Tibial artery (tissue), 4 donors: ENCODE measurements around the gene ANKRA2.

ENCODE experiments used
- DNase-seq, 2 donors: peaks; one replicate each; pipeline ENCODE4 v3.0.0-alpha.2; 2019
- H3K27ac ChIP-seq, 2 donors: fragments of 200-600 bp; sonication (generic) in 1 of 2; 1 replicate in 1 of 2; 2 replicates in 1 of 2; pipeline ENCODE4 v1.5.1; 2018 to 2019; ENCODE audit warnings: mild to moderate bottlenecking in 1 of 2
- H3K27me3 ChIP-seq, 2 donors: fragments of 200-600 bp; sonication (generic) in 1 of 2; one replicate each; pipeline versions ENCODE4 v1.5.1 to v1.6.0; 2016 to 2019
- H3K36me3 ChIP-seq, 3 donors: fragments of 200-600 bp; sonication (generic) in 2 of 3; one replicate each; pipeline ENCODE4 v1.5.1; 2016 to 2019; ENCODE audit warnings: mild to moderate bottlenecking in 2 of 3
- H3K4me1 ChIP-seq, 4 donors: fragments of 200-600 bp; sonication (generic) in 2 of 4; 1 replicate in 3 of 4; 2 replicates in 1 of 4; pipeline ENCODE4 v1.5.1; 2016 to 2019
- H3K4me3 ChIP-seq, 2 donors: fragments of 200-600 bp; sonication (generic) in 1 of 2; 1 replicate in 1 of 2; 2 replicates in 1 of 2; pipeline ENCODE4 v1.5.1; 2018 to 2019; ENCODE audit warnings: mild to moderate bottlenecking in 2 of 2
- H3K9me3 ChIP-seq, 3 donors: fragments of 200-600 bp; sonication (generic) in 1 of 3; one replicate each; pipeline ENCODE4 v1.5.1; 2016 to 2019
- intact Hi-C: fragments of 100-400 bp; cut with DNase I; formaldehyde crosslinking; loops from one replicate; pipeline ENCODE4 v1.15.0; 2023; ENCODE audit warnings: low total_unique reads
- TF ChIP-seq, protein P1 (sequence below), 2 experiments: fragments of 200-600 bp in 1 of 2; fragments of 450-650 bp in 1 of 2; IDR thresholded peaks; one replicate each; pipeline ENCODE4 v1.5.1; 2017 to 2019; ENCODE audit warnings: antibody characterized with exemption in 2 of 2, mild to moderate bottlenecking in 1 of 2, moderate library complexity in 1 of 2

Gene ANKRA2

GRCh38 chr5:73605223-73606087 is 40.0 kb upstream of the ANKRA2 start:
- H3K9me3 ChIP-seq = no peaks in the 10 kb centered on the region
- H3K4me3 ChIP-seq = no peak overlapping the region
- no peak overlapping the region for H3K27ac ChIP-seq
- intact Hi-C loops = no loop called here
- H3K27me3 ChIP-seq = no peaks in the 10 kb centered on the region
- H3K4me1 ChIP-seq = no peaks in the 10 kb centered on the region
- DNase-seq = no peak
- no peaks in the 10 kb centered on the region for H3K36me3 ChIP-seq
- TF ChIP-seq, protein P1, sequence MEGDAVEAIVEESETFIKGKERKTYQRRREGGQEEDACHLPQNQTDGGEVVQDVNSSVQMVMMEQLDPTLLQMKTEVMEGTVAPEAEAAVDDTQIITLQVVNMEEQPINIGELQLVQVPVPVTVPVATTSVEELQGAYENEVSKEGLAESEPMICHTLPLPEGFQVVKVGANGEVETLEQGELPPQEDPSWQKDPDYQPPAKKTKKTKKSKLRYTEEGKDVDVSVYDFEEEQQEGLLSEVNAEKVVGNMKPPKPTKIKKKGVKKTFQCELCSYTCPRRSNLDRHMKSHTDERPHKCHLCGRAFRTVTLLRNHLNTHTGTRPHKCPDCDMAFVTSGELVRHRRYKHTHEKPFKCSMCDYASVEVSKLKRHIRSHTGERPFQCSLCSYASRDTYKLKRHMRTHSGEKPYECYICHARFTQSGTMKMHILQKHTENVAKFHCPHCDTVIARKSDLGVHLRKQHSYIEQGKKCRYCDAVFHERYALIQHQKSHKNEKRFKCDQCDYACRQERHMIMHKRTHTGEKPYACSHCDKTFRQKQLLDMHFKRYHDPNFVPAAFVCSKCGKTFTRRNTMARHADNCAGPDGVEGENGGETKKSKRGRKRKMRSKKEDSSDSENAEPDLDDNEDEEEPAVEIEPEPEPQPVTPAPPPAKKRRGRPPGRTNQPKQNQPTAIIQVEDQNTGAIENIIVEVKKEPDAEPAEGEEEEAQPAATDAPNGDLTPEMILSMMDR (IDR thresholded peaks at IDR 0.05) = no peak

- TF ChIP-seq, protein P1 (IDR thresholded peaks at IDR 0.05) = no peak
- DNase-seq = no peak
- Histone ChIP-seq H3K4me1 (no peaks in the 10 kb centered on the region), H3K27me3 (no peaks in the 10 kb centered on the region), H3K27ac (no peak overlapping the region), H3K4me3 (no peak overlapping the region), H3K36me3 (no peaks in the 10 kb centered on the region), H3K9me3 (no peaks in the 10 kb centered on the region)
- intact Hi-C loops = no loop called here
Measured at GRCh38 chr5:73603998-73604397, 38.6 kb upstream of the ANKRA2 start.

- Histone ChIP-seq H3K9me3 (no peaks in the 10 kb centered on the region), H3K27me3 (no peaks in the 10 kb centered on the region), H3K4me3 (no peak overlapping the region), H3K36me3 (no peaks in the 10 kb centered on the region), H3K4me1 (no peaks in the 10 kb centered on the region), H3K27ac (no peak overlapping the region)
- TF ChIP-seq, protein P1 (IDR thresholded peaks at IDR 0.05) = no peak
- no peak for DNase-seq
- intact Hi-C loops = no loop called here
Measured at GRCh38 chr5:73599380-73599779, 33.9 kb upstream of the ANKRA2 start.

GRCh38 chr5:73596705-73597328 is 31.4 kb upstream of the ANKRA2 start:
- DNase-seq = no peak
- H3K9me3 ChIP-seq = no peaks in the 10 kb centered on the region
- H3K27ac ChIP-seq = no peak overlapping the region
- H3K4me1 ChIP-seq = no peaks in the 10 kb centered on the region
- H3K27me3 ChIP-seq = no peaks in the 10 kb centered on the region
- no peaks in the 10 kb centered on the region for H3K36me3 ChIP-seq
- no peak overlapping the region for H3K4me3 ChIP-seq
- TF ChIP-seq, protein P1 (IDR thresholded peaks at IDR 0.05) = peak; percentile 16 to 18
- intact Hi-C loops = no loop called here

DNA sequence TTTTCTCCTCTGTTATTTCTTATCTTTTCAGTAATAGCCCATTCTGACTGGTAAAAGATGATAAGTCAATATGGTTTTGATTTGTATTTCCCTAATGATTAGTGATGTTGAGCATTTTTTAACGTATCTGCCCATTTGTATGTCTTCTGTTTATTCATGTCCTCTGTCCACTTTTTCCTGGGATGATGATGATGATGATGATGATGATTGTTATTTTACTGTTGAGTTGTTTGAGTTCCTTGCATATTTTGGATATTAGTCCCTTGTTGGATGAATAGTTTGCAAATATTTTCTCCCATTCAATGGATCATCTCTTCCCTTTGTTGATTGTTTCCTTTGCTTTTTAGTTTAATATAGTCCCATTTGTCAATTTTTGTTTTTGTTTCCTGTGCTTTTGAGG is 27.1 kb upstream of the ANKRA2 start:
- TF ChIP-seq, protein P1 (IDR thresholded peaks at IDR 0.05) = no peak
- Histone ChIP-seq H3K27me3 (no peaks in the 10 kb centered on the region), H3K27ac (no peak overlapping the region), H3K4me1 (no peaks in the 10 kb centered on the region), H3K4me3 (no peak overlapping the region), H3K9me3 (no peaks in the 10 kb centered on the region), H3K36me3 (no peaks in the 10 kb centered on the region)
- intact Hi-C loops = no loop called here
- DNase-seq = no peak
